Measurements from ENCODE around the gene KIF23. TPM values are rescaled to one million over a fixed set of nuclear protein-coding genes. Genes with fewer than 3 reads are reported as not detected.

Gene KIF23
- total RNA-seq: 1.0 and 1.5 TPM in 2 replicates

DNA sequence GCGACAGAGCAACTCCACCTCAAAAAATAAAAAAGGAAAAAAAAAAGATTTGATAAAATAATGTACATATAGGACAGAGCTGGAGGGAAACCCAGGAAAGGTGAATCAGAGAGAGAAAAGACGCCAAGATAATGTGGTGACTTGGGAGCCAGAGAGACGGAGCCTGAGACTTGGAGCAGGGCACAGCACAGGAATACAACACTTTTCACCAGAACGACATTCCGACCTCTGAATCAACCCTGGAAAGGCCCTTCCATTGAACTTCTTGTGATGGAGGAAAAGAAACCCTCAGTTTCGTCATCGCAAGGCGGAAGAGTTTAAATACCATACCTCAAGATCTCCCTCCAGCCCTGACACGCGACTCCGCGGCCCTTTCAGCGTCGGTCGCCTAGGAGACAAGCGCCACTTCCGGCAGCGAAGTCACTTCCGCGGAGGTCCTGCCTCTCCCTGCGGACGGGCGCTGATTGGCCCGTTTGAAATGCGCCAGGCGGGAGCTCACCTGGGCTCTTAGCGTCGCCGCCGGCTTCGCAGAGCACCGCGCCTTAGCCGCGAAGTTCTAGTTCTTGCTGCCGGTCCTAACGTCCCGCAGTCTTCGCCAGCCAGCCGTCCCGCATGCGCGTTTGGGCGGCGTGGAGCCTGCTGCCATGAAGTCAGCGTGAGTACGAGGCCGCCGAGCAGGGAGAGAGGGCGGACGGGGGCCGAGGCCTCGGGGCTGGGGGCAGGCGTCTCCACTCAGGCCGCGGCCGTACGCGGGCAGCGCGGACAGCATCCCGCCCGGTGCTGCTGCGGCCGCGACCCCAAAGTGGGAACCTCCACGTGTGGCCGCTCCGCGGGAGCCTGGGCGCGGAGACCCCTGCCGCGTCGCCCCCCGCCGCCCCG, at the start of gene KIF23:
TSS of gene KIF23 (plus strand) at position 528 of the 879 bp plus-strand sequence. CDS start at position 645, 117 bp downstream.
- peak within 1 kb of the TSS; percentile 50 for H3K27ac Mint-ChIP-seq
- TF ChIP-seq, protein P1, sequence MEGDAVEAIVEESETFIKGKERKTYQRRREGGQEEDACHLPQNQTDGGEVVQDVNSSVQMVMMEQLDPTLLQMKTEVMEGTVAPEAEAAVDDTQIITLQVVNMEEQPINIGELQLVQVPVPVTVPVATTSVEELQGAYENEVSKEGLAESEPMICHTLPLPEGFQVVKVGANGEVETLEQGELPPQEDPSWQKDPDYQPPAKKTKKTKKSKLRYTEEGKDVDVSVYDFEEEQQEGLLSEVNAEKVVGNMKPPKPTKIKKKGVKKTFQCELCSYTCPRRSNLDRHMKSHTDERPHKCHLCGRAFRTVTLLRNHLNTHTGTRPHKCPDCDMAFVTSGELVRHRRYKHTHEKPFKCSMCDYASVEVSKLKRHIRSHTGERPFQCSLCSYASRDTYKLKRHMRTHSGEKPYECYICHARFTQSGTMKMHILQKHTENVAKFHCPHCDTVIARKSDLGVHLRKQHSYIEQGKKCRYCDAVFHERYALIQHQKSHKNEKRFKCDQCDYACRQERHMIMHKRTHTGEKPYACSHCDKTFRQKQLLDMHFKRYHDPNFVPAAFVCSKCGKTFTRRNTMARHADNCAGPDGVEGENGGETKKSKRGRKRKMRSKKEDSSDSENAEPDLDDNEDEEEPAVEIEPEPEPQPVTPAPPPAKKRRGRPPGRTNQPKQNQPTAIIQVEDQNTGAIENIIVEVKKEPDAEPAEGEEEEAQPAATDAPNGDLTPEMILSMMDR (IDR thresholded peaks at IDR 0.05): no peak
- ChIA-PET CTCF (no interaction called here), POLR2A (interaction anchor here (1.6 to 4.8 kb wide), 2 partner anchors 39 to 49 kb away, joined by 9 to 43 read pairs; partner anchors contain the start of gene RPLP1)
- ATAC-seq (ENCODE audit: low read depth) (peak; percentile 98), DNase-seq (peak; percentile 87)
- H3K4me3 Mint-ChIP-seq: peak within 1 kb of the TSS; percentile 89
- H3K4me1 Mint-ChIP-seq: peaks cover 11% of the 10 kb centered on the region
- peaks cover 2% of the 10 kb centered on the region for H3K36me3 Mint-ChIP-seq (ENCODE audit: low read depth)
- H3K27me3 Mint-ChIP-seq: peaks cover 8% of the 10 kb centered on the region
- intact Hi-C loops (cut with micrococcal nuclease): loop anchor here (1.0 to 5.0 kb wide), 5 partner anchors 19 to 252 kb away; partner anchors contain the start of genes GLCE and RPLP1
- no peaks in the 10 kb centered on the region for H3K9me3 Mint-ChIP-seq

DNA sequence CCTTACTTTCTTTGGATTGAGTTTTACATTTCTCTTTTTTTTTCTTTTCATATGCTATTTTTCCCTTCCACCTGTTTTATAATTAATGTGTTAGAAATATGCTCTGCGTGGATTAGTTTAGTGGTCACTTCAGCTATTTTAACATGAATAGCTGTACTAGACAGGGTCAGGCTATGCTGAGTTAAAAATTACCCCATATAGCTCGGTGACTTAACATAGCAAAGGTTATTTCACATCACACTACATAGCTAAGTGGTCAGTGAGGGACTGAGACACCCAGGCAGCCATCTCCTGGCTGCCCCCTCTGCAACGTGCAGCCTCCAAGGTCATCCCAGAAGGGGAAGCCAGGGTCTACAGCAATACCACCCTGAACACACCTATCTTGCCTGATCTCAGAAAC, 46.9 kb upstream of the KIF23 start:
- no peak for DNase-seq
- POLR2A ChIA-PET: no interaction called here
- H3K4me3 Mint-ChIP-seq: no peak overlapping the region
- no peak overlapping the region for H3K27ac Mint-ChIP-seq
- CTCF ChIA-PET: no interaction called here
- intact Hi-C loops (cut with micrococcal nuclease): no loop called here
- H3K4me1 Mint-ChIP-seq: no peaks in the 10 kb centered on the region
- no peaks in the 10 kb centered on the region for H3K36me3 Mint-ChIP-seq (ENCODE audit: low read depth)
- H3K27me3 Mint-ChIP-seq: peaks cover 17% of the 10 kb centered on the region
- no peak for ATAC-seq (ENCODE audit: low read depth)
- no peaks in the 10 kb centered on the region for H3K9me3 Mint-ChIP-seq
- TF ChIP-seq, protein P1 (IDR thresholded peaks at IDR 0.05): no peak

DNA sequence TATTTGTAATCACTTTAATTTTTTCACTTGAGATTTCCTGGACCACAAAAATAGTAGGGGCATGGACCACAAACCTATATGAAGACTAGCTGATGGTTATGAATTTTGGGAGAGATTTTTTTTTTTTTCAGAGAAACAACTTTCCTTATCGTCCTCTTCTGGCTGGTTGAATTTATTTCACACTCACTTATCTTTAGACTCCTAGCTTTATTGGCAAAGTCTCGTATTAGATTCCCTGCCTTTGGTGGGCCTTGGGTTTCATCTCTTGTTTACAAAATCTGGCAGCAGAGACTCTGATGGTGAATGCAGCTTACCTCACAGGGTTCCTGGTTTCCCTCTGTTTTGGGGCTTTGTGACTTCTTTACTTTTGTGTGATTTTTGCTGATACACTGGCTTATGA, 44.5 kb upstream of the KIF23 start:
- H3K36me3 Mint-ChIP-seq (ENCODE audit: low read depth): no peaks in the 10 kb centered on the region
- no peaks in the 10 kb centered on the region for H3K9me3 Mint-ChIP-seq
- POLR2A ChIA-PET: no interaction called here
- no peaks in the 10 kb centered on the region for H3K4me1 Mint-ChIP-seq
- H3K27me3 Mint-ChIP-seq: peaks cover 20% of the 10 kb centered on the region
- no peak overlapping the region for H3K27ac Mint-ChIP-seq
- ATAC-seq (ENCODE audit: low read depth) (no peak), DNase-seq (no peak)
- TF ChIP-seq, protein P1 (IDR thresholded peaks at IDR 0.05): no peak
- H3K4me3 Mint-ChIP-seq: no peak overlapping the region
- intact Hi-C loops (cut with micrococcal nuclease): no loop called here
- CTCF ChIA-PET: interaction anchor here (1.3 kb wide), 1 partner anchor 21 kb away, joined by 4 read pairs; no protein-coding TSS in a partner anchor

- CTCF ChIA-PET: no interaction called here
- POLR2A ChIA-PET: no interaction called here
- Mint-ChIP-seq H3K27ac (no peak overlapping the region), H3K4me3 (no peak overlapping the region), H3K9me3 (no peaks in the 10 kb centered on the region), H3K36me3 (ENCODE audit: low read depth) (no peaks in the 10 kb centered on the region), H3K27me3 (peaks cover 33% of the 10 kb centered on the region), H3K4me1 (no peaks in the 10 kb centered on the region)
- ATAC-seq (ENCODE audit: low read depth) (no peak), DNase-seq (no peak)
- intact Hi-C loops (cut with micrococcal nuclease): no loop called here
- TF ChIP-seq, protein P1 (IDR thresholded peaks at IDR 0.05): no peak
Observed at GRCh38 chr15:69373406-69373805, 40.7 kb upstream of the KIF23 start.

DNA sequence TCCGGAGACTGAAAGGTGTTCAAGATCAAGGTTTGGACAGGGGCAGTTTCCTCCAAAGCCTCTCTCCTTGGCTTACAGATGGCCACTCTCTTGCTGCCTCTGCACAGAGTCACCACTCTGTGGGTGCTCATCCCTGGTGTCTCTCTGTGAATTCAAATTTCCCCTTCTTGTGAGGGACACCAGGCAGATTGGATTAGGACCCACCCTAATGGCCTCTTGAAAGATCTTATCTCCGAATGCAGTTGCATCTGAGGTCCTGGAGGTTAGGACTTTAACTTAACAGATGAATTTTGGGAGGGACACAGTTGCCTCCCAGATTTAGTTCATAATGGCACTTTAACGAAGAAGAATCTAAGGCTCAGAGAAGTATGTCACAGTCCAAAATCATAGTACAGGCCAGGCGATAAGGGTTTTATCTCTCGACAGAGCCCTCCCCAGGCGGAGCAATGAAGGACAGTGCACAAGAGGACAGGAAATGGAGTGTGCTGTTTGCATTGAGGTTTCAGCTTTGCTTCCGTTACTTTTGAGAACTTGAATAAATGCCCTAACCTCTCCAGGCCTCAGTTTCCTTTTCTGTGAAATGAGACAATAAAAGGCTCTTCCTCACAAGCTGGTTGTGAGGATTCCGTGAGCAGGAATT, 38.9 kb upstream of the KIF23 start:
- ATAC-seq (ENCODE audit: low read depth): no peak
- Mint-ChIP-seq H3K9me3 (no peaks in the 10 kb centered on the region), H3K36me3 (ENCODE audit: low read depth) (no peaks in the 10 kb centered on the region), H3K4me1 (no peaks in the 10 kb centered on the region), H3K27me3 (peaks cover 26% of the 10 kb centered on the region), H3K4me3 (no peak overlapping the region), H3K27ac (no peak overlapping the region)
- DNase-seq: no peak
- intact Hi-C loops (cut with micrococcal nuclease): no loop called here
- ChIA-PET POLR2A (no interaction called here), CTCF (no interaction called here)
- TF ChIP-seq, protein P1 (IDR thresholded peaks at IDR 0.05): no peak

Measured in activated B cell treated with CpG ODN at 0.5 μM for 24 hours (primary cell).